Osteoblast (primary cell): ENCODE results near the gene GRM8. TPM values are rescaled to one million over a fixed set of nuclear protein-coding genes. Genes with fewer than 3 reads are reported as not detected.

Experiments
- DNase-seq: peaks from one replicate; pipeline ENCODE4 v3.0.0; 2011; ENCODE audit warnings: low spot score, mixed read lengths; ENCODE audit not compliant: insufficient read length; ENCODE audit errors: missing footprints
- H2AFZ ChIP-seq: 2 replicates; pipeline ENCODE4 v1.6.0; 2011; ENCODE audit warnings: mild to moderate bottlenecking, low read length
- H3K27ac ChIP-seq: 2 replicates; pipeline ENCODE4 v1.5.1; 2011; ENCODE audit warnings: mild to moderate bottlenecking, low read depth, low read length, moderate library complexity
- H3K27me3 ChIP-seq: 2 replicates; pipeline ENCODE4 v1.6.0; 2012; ENCODE audit warnings: mild to moderate bottlenecking, control low read depth, inconsistent platforms, low read length, moderate library complexity; ENCODE audit not compliant: insufficient read depth
- H3K36me3 ChIP-seq: 2 replicates; pipeline ENCODE4 v1.5.1; 2011; ENCODE audit warnings: mild to moderate bottlenecking, low read length, control low read depth, moderate library complexity; ENCODE audit not compliant: insufficient read depth
- H3K4me1 ChIP-seq: 2 replicates; pipeline ENCODE4 v1.5.1; 2011; ENCODE audit warnings: mild to moderate bottlenecking, low read length, control low read depth, moderate library complexity; ENCODE audit not compliant: insufficient read depth
- H3K4me2 ChIP-seq: 2 replicates; pipeline ENCODE4 v1.6.0; 2011; ENCODE audit warnings: mild to moderate bottlenecking, low read length; ENCODE audit not compliant: insufficient read depth
- H3K4me3 ChIP-seq: fragments of 200-600 bp; sonication (generic); 3 replicates; pipeline ENCODE4 v1.5.1; 2012; ENCODE audit warnings: mild to moderate bottlenecking, low read length, inconsistent platforms; ENCODE audit not compliant: insufficient read depth
- H3K79me2 ChIP-seq: 2 replicates; pipeline ENCODE4 v1.6.0; 2012; ENCODE audit warnings: mild to moderate bottlenecking, low read length, control low read depth, inconsistent platforms; ENCODE audit not compliant: insufficient read depth
- H3K9me3 ChIP-seq: 2 replicates; pipeline ENCODE4 v1.5.1; 2011; ENCODE audit warnings: low read depth, low read length, control low read depth
- H4K20me1 ChIP-seq: 2 replicates; pipeline ENCODE4 v1.6.0; 2012; ENCODE audit warnings: mild to moderate bottlenecking, low read length, control low read depth; ENCODE audit not compliant: insufficient read depth
- total RNA-seq: library from RNA; depleted of rRNA; stranded (reverse); fragments of >200 nt; gene quantifications from 2 replicates; pipeline ENCODE4 v1.2.3, GENCODE V29; 2012
- TF ChIP-seq, protein P1 (sequence below): IDR thresholded peaks from 2 replicates; pipeline ENCODE4 v1.5.1; 2011; ENCODE audit warnings: mild to moderate bottlenecking, low read depth, low read length, moderate library complexity; ENCODE audit errors: extremely low read depth

Gene GRM8
- total RNA-seq, 1 donor = not detected

GRCh38 chr7:126715076-126715475, 537.7 kb downstream of the GRM8 start:
- Histone ChIP-seq H3K4me3 (no peak overlapping the region), H3K4me2 (no peak overlapping the region), H3K9me3 (no peaks in the 10 kb centered on the region), H3K36me3 (no peaks in the 10 kb centered on the region), H3K27ac (no peak overlapping the region), H3K79me2 (no peaks in the 10 kb centered on the region), H4K20me1 (no peaks in the 10 kb centered on the region), H3K27me3 (no peaks in the 10 kb centered on the region), H3K4me1 (no peaks in the 10 kb centered on the region), H2AFZ (no peak overlapping the region)
- TF ChIP-seq, protein P1, sequence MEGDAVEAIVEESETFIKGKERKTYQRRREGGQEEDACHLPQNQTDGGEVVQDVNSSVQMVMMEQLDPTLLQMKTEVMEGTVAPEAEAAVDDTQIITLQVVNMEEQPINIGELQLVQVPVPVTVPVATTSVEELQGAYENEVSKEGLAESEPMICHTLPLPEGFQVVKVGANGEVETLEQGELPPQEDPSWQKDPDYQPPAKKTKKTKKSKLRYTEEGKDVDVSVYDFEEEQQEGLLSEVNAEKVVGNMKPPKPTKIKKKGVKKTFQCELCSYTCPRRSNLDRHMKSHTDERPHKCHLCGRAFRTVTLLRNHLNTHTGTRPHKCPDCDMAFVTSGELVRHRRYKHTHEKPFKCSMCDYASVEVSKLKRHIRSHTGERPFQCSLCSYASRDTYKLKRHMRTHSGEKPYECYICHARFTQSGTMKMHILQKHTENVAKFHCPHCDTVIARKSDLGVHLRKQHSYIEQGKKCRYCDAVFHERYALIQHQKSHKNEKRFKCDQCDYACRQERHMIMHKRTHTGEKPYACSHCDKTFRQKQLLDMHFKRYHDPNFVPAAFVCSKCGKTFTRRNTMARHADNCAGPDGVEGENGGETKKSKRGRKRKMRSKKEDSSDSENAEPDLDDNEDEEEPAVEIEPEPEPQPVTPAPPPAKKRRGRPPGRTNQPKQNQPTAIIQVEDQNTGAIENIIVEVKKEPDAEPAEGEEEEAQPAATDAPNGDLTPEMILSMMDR = no peak
- DNase-seq = no peak

GRCh38 chr7:126702242-126703016, 550.3 kb downstream of the GRM8 start:
- no peaks in the 10 kb centered on the region for H3K36me3 ChIP-seq
- no peaks in the 10 kb centered on the region for H4K20me1 ChIP-seq
- H3K4me1 ChIP-seq = peaks cover 3% of the 10 kb centered on the region
- DNase-seq = no peak
- H3K9me3 ChIP-seq = no peaks in the 10 kb centered on the region
- no peak overlapping the region for H3K4me3 ChIP-seq
- no peaks in the 10 kb centered on the region for H3K27me3 ChIP-seq
- TF ChIP-seq, protein P1 = no peak
- H3K27ac ChIP-seq = no peak overlapping the region
- H3K4me2 ChIP-seq = no peak overlapping the region
- H3K79me2 ChIP-seq = no peaks in the 10 kb centered on the region
- no peak overlapping the region for H2AFZ ChIP-seq

- H3K4me3 ChIP-seq = no peak overlapping the region
- TF ChIP-seq, protein P1 = no peak
- H3K4me1 ChIP-seq = peaks cover 3% of the 10 kb centered on the region
- H2AFZ ChIP-seq = peak overlapping the region; percentile 45
- no peaks in the 10 kb centered on the region for H4K20me1 ChIP-seq
- H3K4me2 ChIP-seq = peak overlapping the region; percentile 49
- H3K36me3 ChIP-seq = no peaks in the 10 kb centered on the region
- DNase-seq = peak; percentile 73
- no peaks in the 10 kb centered on the region for H3K9me3 ChIP-seq
- peak overlapping the region; percentile 36 for H3K27ac ChIP-seq
- H3K27me3 ChIP-seq = no peaks in the 10 kb centered on the region
- no peaks in the 10 kb centered on the region for H3K79me2 ChIP-seq
Observed at GRCh38 chr7:126700807-126701604, 551.7 kb downstream of the GRM8 start.

DNA sequence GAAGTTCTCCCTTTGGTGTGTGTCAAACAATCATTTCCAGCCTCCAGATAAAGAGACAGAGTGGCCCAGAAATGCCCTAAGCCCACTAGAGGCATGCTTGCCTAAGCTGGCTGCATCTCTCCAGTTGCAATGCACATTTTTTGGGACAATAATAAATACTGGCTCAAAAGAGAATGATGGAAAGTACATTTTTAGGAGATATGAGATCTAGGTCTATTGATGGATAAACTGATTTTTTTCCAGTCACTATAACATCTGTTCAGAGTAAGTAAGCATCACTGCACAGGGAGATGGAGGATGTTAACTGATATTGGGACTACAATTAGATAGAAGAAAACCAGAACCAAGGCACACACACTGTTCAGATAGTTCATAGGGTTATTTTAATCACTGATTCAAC, 553.0 kb downstream of the GRM8 start:
- H3K4me2 ChIP-seq = no peak overlapping the region
- no peak for DNase-seq
- no peak overlapping the region for H2AFZ ChIP-seq
- no peaks in the 10 kb centered on the region for H3K9me3 ChIP-seq
- TF ChIP-seq, protein P1 = no peak
- no peaks in the 10 kb centered on the region for H3K79me2 ChIP-seq
- H3K4me3 ChIP-seq = no peak overlapping the region
- H4K20me1 ChIP-seq = no peaks in the 10 kb centered on the region
- H3K27me3 ChIP-seq = no peaks in the 10 kb centered on the region
- peaks cover 3% of the 10 kb centered on the region for H3K4me1 ChIP-seq
- no peak overlapping the region for H3K27ac ChIP-seq
- no peaks in the 10 kb centered on the region for H3K36me3 ChIP-seq
